AG09309 (cell line): ENCODE data around the gene CCDC87.
"Not testable (repeated sequence)": the region's sequence is repeated elsewhere in the genome, so short reads cannot be mapped to it uniquely, and the experiment has no call there.

Source experiments
- DNase-seq: peaks from one replicate; pipeline ENCODE4 v3.0.0-alpha.2; 2010; ENCODE audit warnings: low read depth
- H3K4me3 ChIP-seq: 2 replicates; pipeline ENCODE4 v1.5.1; 2011; ENCODE audit warnings: mild to moderate bottlenecking, low read depth, low read length, moderate library complexity; ENCODE audit not compliant: control insufficient read depth
- TF ChIP-seq, protein P1 (sequence below): IDR thresholded peaks from 2 replicates; pipeline ENCODE4 v1.5.1; 2011; ENCODE audit warnings: mild to moderate bottlenecking, low read depth, low read length, inconsistent platforms; ENCODE audit not compliant: insufficient read depth, control insufficient read depth; ENCODE audit errors: missing control alignments

The CCDC87 gene

DNA sequence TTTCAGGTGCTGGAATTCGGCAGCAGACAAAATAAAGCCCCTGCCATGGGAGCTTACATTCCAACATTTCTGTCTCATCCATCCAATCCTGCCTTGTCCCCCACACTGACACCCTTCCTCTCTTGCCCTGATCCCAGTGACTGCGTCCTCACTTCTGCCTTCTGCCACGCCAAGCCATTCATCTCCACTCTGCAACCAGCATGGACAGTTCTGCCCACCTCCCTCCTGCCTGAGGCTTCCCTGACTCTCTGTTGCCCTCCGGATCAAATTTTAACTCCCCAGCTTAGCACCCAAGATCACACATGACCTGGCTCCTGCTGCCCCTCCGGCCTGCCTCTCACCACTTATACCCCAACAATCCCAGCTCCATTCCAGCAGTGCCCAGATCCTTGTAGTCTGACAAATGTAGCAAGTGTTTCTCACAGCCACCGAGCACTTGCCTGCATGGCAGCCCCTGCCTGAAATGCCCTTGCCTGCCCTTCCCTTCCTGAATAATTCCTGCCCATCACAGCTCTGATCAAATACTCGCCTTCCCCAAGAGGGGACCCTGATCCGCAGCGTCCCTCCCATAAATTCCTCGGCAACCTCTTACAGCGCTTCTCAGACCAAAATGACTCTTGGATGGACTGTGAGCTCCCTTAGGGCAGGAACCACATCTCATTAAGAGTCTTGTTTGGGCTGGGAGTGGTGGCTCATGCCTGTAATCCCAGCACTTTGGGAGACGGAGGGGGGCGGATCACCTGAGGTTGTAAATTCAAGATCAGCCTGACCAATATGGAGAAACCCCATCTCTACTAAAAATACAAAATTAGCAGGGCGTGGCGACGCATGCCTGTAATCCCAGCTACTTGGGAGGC lies 43.9 kb downstream of the CCDC87 start:
- H3K4me3 ChIP-seq = no peak overlapping the region
- TF ChIP-seq, protein P1, sequence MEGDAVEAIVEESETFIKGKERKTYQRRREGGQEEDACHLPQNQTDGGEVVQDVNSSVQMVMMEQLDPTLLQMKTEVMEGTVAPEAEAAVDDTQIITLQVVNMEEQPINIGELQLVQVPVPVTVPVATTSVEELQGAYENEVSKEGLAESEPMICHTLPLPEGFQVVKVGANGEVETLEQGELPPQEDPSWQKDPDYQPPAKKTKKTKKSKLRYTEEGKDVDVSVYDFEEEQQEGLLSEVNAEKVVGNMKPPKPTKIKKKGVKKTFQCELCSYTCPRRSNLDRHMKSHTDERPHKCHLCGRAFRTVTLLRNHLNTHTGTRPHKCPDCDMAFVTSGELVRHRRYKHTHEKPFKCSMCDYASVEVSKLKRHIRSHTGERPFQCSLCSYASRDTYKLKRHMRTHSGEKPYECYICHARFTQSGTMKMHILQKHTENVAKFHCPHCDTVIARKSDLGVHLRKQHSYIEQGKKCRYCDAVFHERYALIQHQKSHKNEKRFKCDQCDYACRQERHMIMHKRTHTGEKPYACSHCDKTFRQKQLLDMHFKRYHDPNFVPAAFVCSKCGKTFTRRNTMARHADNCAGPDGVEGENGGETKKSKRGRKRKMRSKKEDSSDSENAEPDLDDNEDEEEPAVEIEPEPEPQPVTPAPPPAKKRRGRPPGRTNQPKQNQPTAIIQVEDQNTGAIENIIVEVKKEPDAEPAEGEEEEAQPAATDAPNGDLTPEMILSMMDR = no peak
- no peak for DNase-seq

DNA sequence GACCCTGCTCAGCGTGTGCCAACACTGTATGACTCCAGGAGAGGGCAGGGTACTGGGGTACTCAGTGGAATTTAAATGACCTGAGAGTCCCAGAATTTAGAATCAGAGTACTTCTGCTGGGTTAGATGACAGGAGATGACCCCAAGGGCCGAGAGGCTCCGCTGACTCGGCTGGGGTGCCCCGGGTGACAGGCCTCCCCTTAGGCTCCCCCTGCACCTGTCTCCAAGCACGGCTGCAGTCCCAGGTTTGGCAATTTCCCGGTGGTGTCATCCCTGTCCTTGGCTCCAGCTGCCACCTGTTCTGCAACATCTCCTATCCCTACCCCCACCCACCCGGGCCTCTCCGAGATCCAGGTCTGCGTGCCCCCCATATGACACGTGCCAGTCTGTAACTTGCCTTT lies 44.8 kb downstream of the CCDC87 start:
- H3K4me3 ChIP-seq = no peak overlapping the region
- DNase-seq = no peak
- TF ChIP-seq, protein P1 = no peak

DNA sequence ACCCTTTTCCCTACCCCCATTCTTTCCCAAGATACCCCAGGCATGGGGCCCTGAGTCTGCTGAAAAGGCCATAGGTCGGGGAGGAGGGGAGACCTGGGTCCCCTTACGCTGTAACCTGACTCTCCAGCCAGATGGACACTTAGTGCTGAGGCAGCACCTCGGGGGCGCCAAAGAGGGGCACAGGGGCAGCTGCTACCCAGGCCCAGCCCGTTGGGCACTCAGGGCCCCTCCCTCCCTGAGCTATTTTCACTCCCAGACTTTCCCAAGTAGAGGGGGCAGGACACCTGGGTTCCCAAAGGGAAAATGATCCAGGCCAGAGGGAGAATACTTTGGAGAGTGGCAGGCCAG lies 45.2 kb downstream of the CCDC87 start:
- DNase-seq = no peak
- TF ChIP-seq, protein P1 = no peak
- H3K4me3 ChIP-seq = no peak overlapping the region

DNA sequence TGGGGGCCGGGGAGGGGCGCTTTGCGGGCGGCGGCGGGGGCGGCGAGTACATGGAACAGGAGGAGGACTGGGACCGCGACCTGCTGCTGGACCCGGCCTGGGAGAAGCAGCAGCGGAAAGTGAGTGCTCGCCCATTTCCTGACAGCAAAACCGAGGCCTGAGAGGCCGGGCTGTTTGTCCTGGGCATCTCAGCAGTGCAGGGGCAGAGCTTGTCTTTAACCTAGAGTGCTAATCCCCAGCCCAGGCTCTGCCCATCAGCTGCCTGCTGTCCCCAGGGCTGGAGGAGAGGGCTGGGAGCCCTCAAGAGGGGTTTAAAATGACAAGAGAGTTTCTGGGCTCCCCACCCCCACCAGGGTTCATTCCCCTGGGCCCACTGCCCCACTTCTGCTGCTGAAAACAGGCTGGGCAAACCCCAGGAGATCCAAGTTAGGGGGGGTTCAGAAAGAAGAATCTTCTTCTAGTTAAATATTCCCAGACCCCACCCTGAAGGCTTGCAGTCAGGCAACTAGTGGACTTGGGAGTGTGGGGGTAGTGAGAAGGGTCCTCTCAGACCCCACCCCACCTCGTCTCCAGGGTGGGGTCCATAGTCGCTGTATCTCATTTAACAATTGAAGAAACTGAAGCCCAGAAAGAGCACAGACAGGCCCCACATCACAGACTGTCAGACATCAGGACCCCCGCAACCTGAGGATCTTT lies 45.7 kb downstream of the CCDC87 start:
- no peak overlapping the region for H3K4me3 ChIP-seq
- TF ChIP-seq, protein P1 = no peak
- DNase-seq = no peak

DNA sequence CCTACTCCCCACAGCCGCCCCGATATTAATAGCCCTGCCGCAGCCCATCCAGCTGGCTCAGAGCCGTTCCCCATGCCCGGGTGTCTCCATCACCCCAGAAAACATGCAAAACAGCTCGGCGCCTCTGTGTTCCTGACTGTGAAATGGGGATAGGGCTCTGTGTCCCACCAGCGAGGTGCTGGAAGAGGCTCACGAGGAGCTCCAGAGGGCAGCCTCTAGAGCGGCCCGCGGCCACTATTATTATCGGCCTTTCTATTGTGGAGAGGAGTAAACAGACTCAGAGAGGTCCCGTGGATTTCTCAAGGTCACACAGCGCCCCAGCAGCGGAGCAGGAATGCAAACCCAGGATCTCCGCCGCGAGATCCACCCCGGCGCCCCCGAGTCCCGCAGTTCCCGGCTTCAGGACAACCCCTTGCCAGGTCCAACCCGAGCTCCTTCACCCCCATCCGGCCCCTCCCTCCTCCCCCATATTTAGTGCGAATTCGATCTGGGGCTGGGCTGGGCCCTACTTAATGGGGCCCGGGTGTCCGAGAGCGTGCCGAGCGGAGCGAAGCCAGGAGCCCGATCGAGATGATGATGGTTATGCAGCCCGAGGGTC lies 46.4 kb downstream of the CCDC87 start, which contains the start of gene ACTN3:
TSS of gene ACTN3 (plus strand) at position 536 of the 598 bp plus-strand sequence. CDS start at position 571, 35 bp downstream.
- DNase-seq = no peak
- H3K4me3 ChIP-seq = peak within 1 kb of the TSS; percentile 74
- TF ChIP-seq, protein P1 = no peak

DNA sequence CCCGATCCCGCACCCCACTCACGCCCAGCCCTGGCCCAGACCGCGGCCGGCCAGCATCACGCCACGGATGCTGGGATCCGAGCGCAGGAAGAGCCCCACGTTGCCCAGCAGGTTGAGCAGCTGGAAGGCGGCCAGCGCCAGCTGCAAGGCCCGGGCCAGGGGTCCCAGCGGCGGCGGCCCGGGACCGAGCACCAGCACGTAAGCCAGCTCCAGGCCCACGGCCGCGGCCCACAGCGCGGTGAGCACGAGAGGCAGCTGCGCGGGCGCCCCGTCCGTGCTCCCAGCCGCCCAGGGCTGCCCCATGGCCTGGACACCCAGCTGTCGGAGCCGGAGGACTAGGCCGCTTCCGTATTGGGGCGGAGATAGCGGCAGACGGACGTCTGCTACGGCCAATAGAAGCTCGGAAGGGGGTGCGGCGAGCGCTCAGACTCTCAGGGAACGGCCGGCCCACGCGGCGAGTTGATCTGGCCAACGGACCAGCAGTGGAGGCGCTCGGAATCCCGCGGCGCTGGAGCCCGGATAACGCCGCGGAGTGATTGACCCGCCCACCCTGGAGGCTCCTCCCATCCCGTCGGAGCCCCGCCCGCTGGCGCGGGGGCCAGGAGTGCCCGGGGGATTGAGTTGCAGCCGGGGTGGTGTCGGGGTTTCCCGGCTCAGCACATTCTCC lies 47.0 kb downstream of the CCDC87 start, which contains the start of gene ZDHHC24:
TSS of gene ZDHHC24 (minus strand) at position 348 of the 667 bp plus-strand sequence. CDS start at position 303, 45 bp downstream.
- peak within 1 kb of the TSS; percentile 74 for H3K4me3 ChIP-seq
- DNase-seq = peak; percentile 86
- TF ChIP-seq, protein P1 = no peak

DNA sequence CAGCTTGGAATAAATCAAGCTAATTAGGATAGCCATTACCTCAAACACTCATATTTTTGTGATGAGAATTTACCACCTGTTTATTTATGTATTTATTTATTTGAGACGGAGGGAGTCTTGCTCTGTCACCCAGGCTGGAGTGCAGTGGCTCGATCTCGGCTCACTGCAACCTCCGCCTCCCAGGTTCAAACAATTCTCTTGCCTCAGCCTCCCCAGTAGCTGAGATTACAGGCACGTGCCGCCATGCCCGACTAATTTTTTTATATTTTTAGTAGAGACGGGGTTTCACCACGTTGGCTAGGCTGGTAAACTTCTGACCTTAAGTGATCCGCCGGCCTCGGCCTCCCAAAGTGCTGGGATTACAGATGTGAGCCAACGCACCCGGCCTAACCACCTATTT lies 47.9 kb downstream of the CCDC87 start:
- not testable (repeated sequence) for DNase-seq
- H3K4me3 ChIP-seq = peak overlapping the region; percentile 74
